Liver (tissue), 3 donors: ENCODE data around the gene SKIC8.

Experiments
- ATF3 ChIP-seq: IDR thresholded peaks from 2 replicates; pipeline ENCODE4 v1.6.1; 2016; ENCODE audit warnings: antibody characterized with exemption
- CTCF ChIP-seq: fragments of 150-350 bp; IDR thresholded peaks from 2 replicates; pipeline ENCODE4 v1.5.1; 2017; ENCODE audit warnings: improper control_type of control experiment, low read depth, low read length; ENCODE audit not compliant: missing input control
- EGR1 ChIP-seq, 2 donors: IDR thresholded peaks; 2 replicates each; pipeline ENCODE4 v1.6.1; 2016 to 2018; ENCODE audit warnings: antibody characterized with exemption in 2 of 2, low read depth in 2 of 2
- FOXA1 ChIP-seq: IDR thresholded peaks from 2 replicates; pipeline ENCODE4 v1.6.1; 2016; ENCODE audit warnings: antibody characterized with exemption
- GABPA ChIP-seq, 2 donors: IDR thresholded peaks in 1 of 2; conservative IDR thresholded peaks in 1 of 2; 2 replicates each; pipeline ENCODE4 v1.6.1; 2016; ENCODE audit warnings: antibody characterized with exemption in 2 of 2, mild to moderate bottlenecking in 1 of 2, moderate library complexity in 1 of 2
- JUND ChIP-seq, 2 donors: IDR thresholded peaks; 2 replicates each; pipeline ENCODE4 v1.6.1; 2016; ENCODE audit warnings: antibody characterized with exemption in 2 of 2
- RAD21 ChIP-seq, 2 donors: IDR thresholded peaks; 2 replicates each; pipeline ENCODE4 v1.6.1; 2016; ENCODE audit warnings: antibody characterized with exemption in 2 of 2, mild to moderate bottlenecking in 2 of 2
- REST ChIP-seq: IDR thresholded peaks from 2 replicates; pipeline ENCODE4 v1.6.1; 2016; ENCODE audit warnings: antibody characterized with exemption, mild to moderate bottlenecking
- RXRA ChIP-seq, 2 donors: IDR thresholded peaks; 2 replicates each; pipeline ENCODE4 v1.6.1; 2017 to 2018; ENCODE audit warnings: antibody characterized with exemption in 2 of 2, mild to moderate bottlenecking in 1 of 2
- SP1 ChIP-seq: IDR thresholded peaks from 2 replicates; pipeline ENCODE4 v1.6.1; 2018; ENCODE audit warnings: antibody characterized with exemption, mild to moderate bottlenecking
- TAF1 ChIP-seq: conservative IDR thresholded peaks from 2 replicates; pipeline ENCODE4 v1.6.1; 2016; ENCODE audit warnings: antibody characterized with exemption, mild to moderate bottlenecking
- YY1 ChIP-seq: IDR thresholded peaks from 2 replicates; pipeline ENCODE4 v1.6.1; 2016; ENCODE audit warnings: antibody characterized with exemption, mild to moderate bottlenecking
- TF ChIP-seq, protein P1 (sequence below): IDR thresholded peaks from 2 replicates; pipeline ENCODE4 v1.6.1; 2016; ENCODE audit warnings: antibody characterized with exemption
- TF ChIP-seq, protein P2 (sequence below): IDR thresholded peaks from 2 replicates; pipeline ENCODE4 v1.6.1; 2016; ENCODE audit warnings: antibody characterized with exemption
- donor health status: healthy.
- donor health status: healthy.

DNA sequence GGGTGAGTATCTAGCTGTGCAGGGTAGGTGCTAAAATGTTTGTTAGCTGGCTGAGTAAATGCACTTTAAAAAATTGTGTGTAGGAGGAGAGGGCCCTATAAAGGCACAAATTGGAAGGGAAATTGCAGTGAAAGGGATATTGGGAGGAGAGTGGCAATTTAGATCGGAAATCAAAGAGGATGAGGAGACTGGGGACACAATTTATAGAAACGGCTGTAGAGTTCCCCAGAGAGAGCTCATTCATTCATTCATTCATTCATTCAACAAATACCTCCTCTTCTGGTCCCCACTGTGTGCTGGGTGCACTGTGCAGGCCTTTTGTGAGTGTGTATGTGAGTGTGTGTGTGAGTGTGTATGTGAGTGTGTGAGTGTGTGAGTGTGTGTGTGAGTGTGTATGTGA lies 32.6 kb downstream of the SKIC8 start:
- TF ChIP-seq TAF1 (no peak), CTCF (no peak), JUND (IDR thresholded peaks at IDR 0.05) (no peak), YY1 (no peak), RAD21 (IDR thresholded peaks at IDR 0.05) (no peak), GABPA (IDR thresholded peaks at IDR 0.05 in 1 of 2, conservative IDR thresholded peaks at IDR 0.05 in 1 of 2) (no peak), SP1 (no peak), FOXA1 (no peak), REST (no peak), ATF3 (no peak), EGR1 (IDR thresholded peaks at IDR 0.05; ENCODE audit: low read depth in 2 of 2) (no peak), RXRA (IDR thresholded peaks at IDR 0.05) (no peak)
- TF ChIP-seq, protein P1, sequence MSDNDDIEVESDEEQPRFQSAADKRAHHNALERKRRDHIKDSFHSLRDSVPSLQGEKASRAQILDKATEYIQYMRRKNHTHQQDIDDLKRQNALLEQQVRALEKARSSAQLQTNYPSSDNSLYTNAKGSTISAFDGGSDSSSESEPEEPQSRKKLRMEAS: no peak
- TF ChIP-seq, protein P2, sequence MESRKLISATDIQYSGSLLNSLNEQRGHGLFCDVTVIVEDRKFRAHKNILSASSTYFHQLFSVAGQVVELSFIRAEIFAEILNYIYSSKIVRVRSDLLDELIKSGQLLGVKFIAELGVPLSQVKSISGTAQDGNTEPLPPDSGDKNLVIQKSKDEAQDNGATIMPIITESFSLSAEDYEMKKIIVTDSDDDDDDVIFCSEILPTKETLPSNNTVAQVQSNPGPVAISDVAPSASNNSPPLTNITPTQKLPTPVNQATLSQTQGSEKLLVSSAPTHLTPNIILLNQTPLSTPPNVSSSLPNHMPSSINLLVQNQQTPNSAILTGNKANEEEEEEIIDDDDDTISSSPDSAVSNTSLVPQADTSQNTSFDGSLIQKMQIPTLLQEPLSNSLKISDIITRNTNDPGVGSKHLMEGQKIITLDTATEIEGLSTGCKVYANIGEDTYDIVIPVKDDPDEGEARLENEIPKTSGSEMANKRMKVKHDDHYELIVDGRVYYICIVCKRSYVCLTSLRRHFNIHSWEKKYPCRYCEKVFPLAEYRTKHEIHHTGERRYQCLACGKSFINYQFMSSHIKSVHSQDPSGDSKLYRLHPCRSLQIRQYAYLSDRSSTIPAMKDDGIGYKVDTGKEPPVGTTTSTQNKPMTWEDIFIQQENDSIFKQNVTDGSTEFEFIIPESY: no peak
